HL-60 (cell line): ENCODE data around the gene RPS14.

ENCODE experiments used
- GABPA ChIP-seq: IDR thresholded peaks from 2 replicates; pipeline ENCODE4 v1.6.1; 2012; ENCODE audit warnings: low read depth
- POLR2AphosphoS5 ChIP-seq: IDR thresholded peaks from 2 replicates; pipeline ENCODE4 v1.6.1; 2012; ENCODE audit warnings: low read depth
- SPI1 ChIP-seq: IDR thresholded peaks from 2 replicates; pipeline ENCODE4 v1.6.1; 2012; ENCODE audit warnings: low read depth, mild to moderate bottlenecking, borderline replicate concordance
- TF ChIP-seq, protein P1 (sequence below): IDR thresholded peaks from one replicate; pipeline ENCODE4 v1.5.1; 2011; ENCODE audit warnings: low read length, control low read depth, inconsistent platforms; ENCODE audit not compliant: insufficient read depth
- TF ChIP-seq, protein P2 (sequence below): IDR thresholded peaks from 2 replicates; pipeline ENCODE4 v1.6.1; 2012; ENCODE audit warnings: low read depth; ENCODE audit not compliant: insufficient replicate concordance

DNA sequence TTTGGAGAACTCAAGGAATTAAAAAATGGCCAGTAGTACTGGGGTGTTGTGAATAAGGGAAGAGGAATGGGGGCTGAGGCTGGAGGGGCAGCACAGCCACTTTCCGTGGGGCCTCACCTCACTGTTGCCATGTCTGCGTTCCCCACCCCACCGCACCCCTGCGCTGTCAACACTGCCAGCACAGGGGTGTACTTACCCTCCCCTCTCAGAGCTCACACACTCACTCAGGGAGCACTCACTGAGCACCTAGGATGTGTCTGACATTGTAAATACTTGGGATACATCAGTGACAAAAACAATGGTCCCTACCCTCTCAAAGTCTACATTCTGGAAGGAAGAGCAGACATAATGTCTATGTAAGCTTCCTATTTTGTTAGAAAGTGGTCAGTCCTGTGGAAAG lies 3.4 kb upstream of the RPS14 start:
- TF ChIP-seq, protein P1, sequence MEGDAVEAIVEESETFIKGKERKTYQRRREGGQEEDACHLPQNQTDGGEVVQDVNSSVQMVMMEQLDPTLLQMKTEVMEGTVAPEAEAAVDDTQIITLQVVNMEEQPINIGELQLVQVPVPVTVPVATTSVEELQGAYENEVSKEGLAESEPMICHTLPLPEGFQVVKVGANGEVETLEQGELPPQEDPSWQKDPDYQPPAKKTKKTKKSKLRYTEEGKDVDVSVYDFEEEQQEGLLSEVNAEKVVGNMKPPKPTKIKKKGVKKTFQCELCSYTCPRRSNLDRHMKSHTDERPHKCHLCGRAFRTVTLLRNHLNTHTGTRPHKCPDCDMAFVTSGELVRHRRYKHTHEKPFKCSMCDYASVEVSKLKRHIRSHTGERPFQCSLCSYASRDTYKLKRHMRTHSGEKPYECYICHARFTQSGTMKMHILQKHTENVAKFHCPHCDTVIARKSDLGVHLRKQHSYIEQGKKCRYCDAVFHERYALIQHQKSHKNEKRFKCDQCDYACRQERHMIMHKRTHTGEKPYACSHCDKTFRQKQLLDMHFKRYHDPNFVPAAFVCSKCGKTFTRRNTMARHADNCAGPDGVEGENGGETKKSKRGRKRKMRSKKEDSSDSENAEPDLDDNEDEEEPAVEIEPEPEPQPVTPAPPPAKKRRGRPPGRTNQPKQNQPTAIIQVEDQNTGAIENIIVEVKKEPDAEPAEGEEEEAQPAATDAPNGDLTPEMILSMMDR = no peak
- no peak for TF ChIP-seq POLR2AphosphoS5
- TF ChIP-seq, protein P2, sequence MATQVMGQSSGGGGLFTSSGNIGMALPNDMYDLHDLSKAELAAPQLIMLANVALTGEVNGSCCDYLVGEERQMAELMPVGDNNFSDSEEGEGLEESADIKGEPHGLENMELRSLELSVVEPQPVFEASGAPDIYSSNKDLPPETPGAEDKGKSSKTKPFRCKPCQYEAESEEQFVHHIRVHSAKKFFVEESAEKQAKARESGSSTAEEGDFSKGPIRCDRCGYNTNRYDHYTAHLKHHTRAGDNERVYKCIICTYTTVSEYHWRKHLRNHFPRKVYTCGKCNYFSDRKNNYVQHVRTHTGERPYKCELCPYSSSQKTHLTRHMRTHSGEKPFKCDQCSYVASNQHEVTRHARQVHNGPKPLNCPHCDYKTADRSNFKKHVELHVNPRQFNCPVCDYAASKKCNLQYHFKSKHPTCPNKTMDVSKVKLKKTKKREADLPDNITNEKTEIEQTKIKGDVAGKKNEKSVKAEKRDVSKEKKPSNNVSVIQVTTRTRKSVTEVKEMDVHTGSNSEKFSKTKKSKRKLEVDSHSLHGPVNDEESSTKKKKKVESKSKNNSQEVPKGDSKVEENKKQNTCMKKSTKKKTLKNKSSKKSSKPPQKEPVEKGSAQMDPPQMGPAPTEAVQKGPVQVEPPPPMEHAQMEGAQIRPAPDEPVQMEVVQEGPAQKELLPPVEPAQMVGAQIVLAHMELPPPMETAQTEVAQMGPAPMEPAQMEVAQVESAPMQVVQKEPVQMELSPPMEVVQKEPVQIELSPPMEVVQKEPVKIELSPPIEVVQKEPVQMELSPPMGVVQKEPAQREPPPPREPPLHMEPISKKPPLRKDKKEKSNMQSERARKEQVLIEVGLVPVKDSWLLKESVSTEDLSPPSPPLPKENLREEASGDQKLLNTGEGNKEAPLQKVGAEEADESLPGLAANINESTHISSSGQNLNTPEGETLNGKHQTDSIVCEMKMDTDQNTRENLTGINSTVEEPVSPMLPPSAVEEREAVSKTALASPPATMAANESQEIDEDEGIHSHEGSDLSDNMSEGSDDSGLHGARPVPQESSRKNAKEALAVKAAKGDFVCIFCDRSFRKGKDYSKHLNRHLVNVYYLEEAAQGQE = no peak
- TF ChIP-seq GABPA = no peak
- no peak for TF ChIP-seq SPI1
